Kasumi-1 (cell line): ENCODE results near the gene PGAP2.

Source experiments
- DNase-seq, 2 experiments: peaks; one replicate each; lab custom pipeline; 2025; lab: John Stamatoyannopoulos, UW

PGAP2 gene

GRCh38 chr11:3854977-3855807 is 46.8 kb downstream of the PGAP2 start, which contains the start of gene STIM1:
STIM1 (plus strand) TSS chr11:3855664; CDS start chr11:3856271, 607 bp downstream.
- DNase-seq, result peak; percentile 90 to 94

- peak; percentile 23 to 27 for DNase-seq
These were observed 47.6 kb downstream of the PGAP2 start for GRCh38 chr11:3855808-3856491.

GRCh38 chr11:3856856-3857553 is 48.6 kb downstream of the PGAP2 start:
- DNase-seq, result no peak

- DNase-seq, result no peak
These were observed 49.3 kb downstream of the PGAP2 start for GRCh38 chr11:3857628-3858027.

- DNase-seq, result no peak
These were observed 51.1 kb downstream of the PGAP2 start for GRCh38 chr11:3859373-3859881.

- no peak for DNase-seq
These were observed 52.0 kb downstream of the PGAP2 start for GRCh38 chr11:3860375-3860774.

GRCh38 chr11:3860898-3861393 is 52.6 kb downstream of the PGAP2 start:
- DNase-seq, result peak; percentile 27 to 31

- DNase-seq, result peak; percentile 90 to 91
These were observed 53.3 kb downstream of the PGAP2 start for GRCh38 chr11:3861683-3862082.

GRCh38 chr11:3865388-3866193 is 57.2 kb downstream of the PGAP2 start:
- DNase-seq, result peak in 1 of 2 experiments; percentile 12

GRCh38 chr11:3866206-3866605 is 57.8 kb downstream of the PGAP2 start:
- peak; percentile 12 to 25 for DNase-seq

- no peak for DNase-seq
These were observed 58.5 kb downstream of the PGAP2 start for GRCh38 chr11:3866836-3867208.

- no peak for DNase-seq
These were observed 59.1 kb downstream of the PGAP2 start for GRCh38 chr11:3867209-3868091.

GRCh38 chr11:3873712-3874349 is 65.5 kb downstream of the PGAP2 start:
- no peak for DNase-seq
